ENCODE data around the gene PTPRE. TPM values are rescaled to one million over a fixed set of nuclear protein-coding genes. Genes with fewer than 3 reads are reported as not detected.

Gene PTPRE
- total RNA-seq, 4 donors from 2014 or later = 10.2 to 46.8 (median 28.8) TPM

GRCh38 chr10:127922206-127922605 is 15.3 kb downstream of the PTPRE start:
- Histone ChIP-seq H3K9me3 (no peaks in the 10 kb centered on the region), H3K36me3 (no peaks in the 10 kb centered on the region), H3K4me1 (peaks cover 27% of the 10 kb centered on the region), H3K27ac (no peak overlapping the region), H3K4me3 (no peak overlapping the region), H3K27me3 (no peaks in the 10 kb centered on the region)
- 100% methylated on average over 8 of the region's 9 CpGs for WGBS
- no peak for TF ChIP-seq EP300 (IDR thresholded peaks at IDR 0.05)
- no peak for TF ChIP-seq CTCF (IDR thresholded peaks at IDR 0.05)
- no peak for TF ChIP-seq POLR2A (IDR thresholded peaks at IDR 0.05)
- no peak for TF ChIP-seq POLR2AphosphoS5 (IDR thresholded peaks at IDR 0.05)
- DNase-seq (ENCODE audit: low spot score in 2 of 2) = no peak

GRCh38 chr10:127922675-127923366 is 15.9 kb downstream of the PTPRE start:
- no peaks in the 10 kb centered on the region for H3K9me3 ChIP-seq
- DNase-seq (ENCODE audit: low spot score in 2 of 2) = no peak
- no peak overlapping the region for H3K27ac ChIP-seq
- peaks cover 27% of the 10 kb centered on the region for H3K4me1 ChIP-seq
- H3K27me3 ChIP-seq = no peaks in the 10 kb centered on the region
- no peaks in the 10 kb centered on the region for H3K36me3 ChIP-seq
- no peak overlapping the region for H3K4me3 ChIP-seq
- no peak for TF ChIP-seq CTCF (IDR thresholded peaks at IDR 0.05)
- TF ChIP-seq POLR2A (IDR thresholded peaks at IDR 0.05) = no peak
- no peak for TF ChIP-seq POLR2AphosphoS5 (IDR thresholded peaks at IDR 0.05)
- TF ChIP-seq EP300 (IDR thresholded peaks at IDR 0.05) = no peak
- WGBS = 87% methylated on average over 12 of the region's 12 CpGs

GRCh38 chr10:127923646-127924045 is 16.7 kb downstream of the PTPRE start:
- Histone ChIP-seq H3K36me3 (no peaks in the 10 kb centered on the region), H3K27ac (no peak overlapping the region), H3K4me3 (no peak overlapping the region), H3K4me1 (peaks cover 27% of the 10 kb centered on the region), H3K9me3 (no peaks in the 10 kb centered on the region), H3K27me3 (no peaks in the 10 kb centered on the region)
- no peak for TF ChIP-seq CTCF (IDR thresholded peaks at IDR 0.05)
- TF ChIP-seq POLR2A (IDR thresholded peaks at IDR 0.05) = no peak
- no peak for TF ChIP-seq POLR2AphosphoS5 (IDR thresholded peaks at IDR 0.05)
- TF ChIP-seq EP300 (IDR thresholded peaks at IDR 0.05) = no peak
- no peak for DNase-seq (ENCODE audit: low spot score in 2 of 2)
- WGBS = 76% methylated on average over 1 of the region's 1 CpG

GRCh38 chr10:127925471-127926207 is 18.7 kb downstream of the PTPRE start:
- Histone ChIP-seq H3K27me3 (no peaks in the 10 kb centered on the region), H3K4me3 (no peak overlapping the region), H3K36me3 (no peaks in the 10 kb centered on the region), H3K9me3 (no peaks in the 10 kb centered on the region), H3K4me1 (peaks cover 8% of the 10 kb centered on the region), H3K27ac (no peak overlapping the region)
- TF ChIP-seq POLR2AphosphoS5 (IDR thresholded peaks at IDR 0.05) = no peak
- no peak for TF ChIP-seq CTCF (IDR thresholded peaks at IDR 0.05)
- no peak for TF ChIP-seq EP300 (IDR thresholded peaks at IDR 0.05)
- TF ChIP-seq POLR2A (IDR thresholded peaks at IDR 0.05) = no peak
- DNase-seq (ENCODE audit: low spot score in 2 of 2) = no peak
- WGBS = 79% methylated on average over 6 of the region's 6 CpGs

- Histone ChIP-seq H3K27ac (no peak overlapping the region), H3K36me3 (no peaks in the 10 kb centered on the region), H3K4me1 (peaks cover 8% of the 10 kb centered on the region), H3K4me3 (no peak overlapping the region), H3K27me3 (no peaks in the 10 kb centered on the region), H3K9me3 (no peaks in the 10 kb centered on the region)
- no peak for DNase-seq (ENCODE audit: low spot score in 2 of 2)
- TF ChIP-seq POLR2A (IDR thresholded peaks at IDR 0.05) (no peak), EP300 (IDR thresholded peaks at IDR 0.05) (no peak), POLR2AphosphoS5 (IDR thresholded peaks at IDR 0.05) (no peak), CTCF (IDR thresholded peaks at IDR 0.05) (no peak)
- WGBS = 84% methylated on average over 8 of the region's 8 CpGs
Measured at GRCh38 chr10:127926455-127926854, 19.6 kb downstream of the PTPRE start.
